IMR-90 (cell line): ENCODE results near the gene HMCES. TPM values are rescaled to one million over a fixed set of nuclear protein-coding genes. Genes with fewer than 3 reads are reported as not detected.

ENCODE experiments used
- ATAC-seq: fragments of 200-7000 bp; cut with Tn5 transposase; 2 replicates; pipeline ENCODE4 v1.9.1; 2020; ENCODE audit warnings: low read depth, mild to moderate bottlenecking, moderate library complexity
- BruUV-seq: library from RNA; stranded (reverse); fragments of 400-500 nt; replicated peaks from 2 replicates; lab custom pipeline; 2021; lab: Mats Ljungman, UMichigan
- CTCF ChIA-PET: fragments of 300-600 bp; formaldehyde crosslinking; extraction: SDS; loops from one replicate; lab custom pipeline; 2021; ENCODE audit warnings: antibody characterized with exemption; lab: Yijun Ruan, JAX
- POLR2A ChIA-PET: fragments of 300-600 bp; sonication (Branson Sonifier 250); formaldehyde crosslinking; loops from one replicate; lab custom pipeline; 2022; ENCODE audit warnings: antibody characterized with exemption; ENCODE audit not compliant: unreplicated experiment; lab: Charles Lee
- DNase-seq: peaks from one replicate; pipeline ENCODE4 v3.0.0; 2013
- H2AFZ ChIP-seq: replicated peaks from 2 replicates; pipeline ENCODE3; 2013; ENCODE audit warnings: low read length, mild to moderate bottlenecking; ENCODE audit not compliant: poor library complexity
- H2AK5ac ChIP-seq: 2 replicates; pipeline ENCODE4 v1.6.1; 2013; ENCODE audit warnings: low read depth, low read length, inconsistent platforms
- H2AK9ac ChIP-seq: replicated peaks from 2 replicates; pipeline ENCODE3; 2013; ENCODE audit warnings: mild to moderate bottlenecking, low read depth, low read length, moderate library complexity; ENCODE audit not compliant: poor library complexity
- H2BK120ac ChIP-seq: 2 replicates; pipeline ENCODE4 v1.6.1; 2013; ENCODE audit warnings: low read depth, low read length, inconsistent platforms
- H2BK15ac ChIP-seq: 3 replicates; pipeline ENCODE4 v1.6.1; 2013; ENCODE audit warnings: low read depth, low read length, inconsistent platforms
- H2BK20ac ChIP-seq: 2 replicates; pipeline ENCODE4 v1.6.1; 2013; ENCODE audit warnings: low read depth, mild to moderate bottlenecking, inconsistent platforms, low read length, moderate library complexity
- H2BK5ac ChIP-seq: 2 replicates; pipeline ENCODE4 v1.6.1; 2013; ENCODE audit warnings: mild to moderate bottlenecking, low read depth, low read length, inconsistent platforms; ENCODE audit not compliant: poor library complexity, severe bottlenecking
- H3K14ac ChIP-seq: replicated peaks from 2 replicates; pipeline ENCODE4 v1.6.1; 2013; ENCODE audit warnings: low read depth, low read length, inconsistent platforms
- H3K18ac ChIP-seq: 2 replicates; pipeline ENCODE4 v1.6.1; 2013; ENCODE audit warnings: low read depth, low read length, control low read depth
- H3K23ac ChIP-seq: 2 replicates; pipeline ENCODE4 v1.6.1; 2013; ENCODE audit warnings: low read depth, low read length, inconsistent platforms
- H3K27ac ChIP-seq: 2 replicates; pipeline ENCODE4 v1.5.1; 2013; ENCODE audit warnings: mild to moderate bottlenecking, control low read depth, low read length; ENCODE audit not compliant: insufficient read depth
- H3K27me3 ChIP-seq: 2 replicates; pipeline ENCODE4 v1.6.1; 2013; ENCODE audit warnings: low read length; ENCODE audit not compliant: control insufficient read depth, insufficient read depth
- H3K36me3 ChIP-seq: 2 replicates; pipeline ENCODE4 v1.6.1; 2013; ENCODE audit warnings: low read length, mixed read lengths; ENCODE audit not compliant: control insufficient read depth, insufficient read depth
- H3K4ac ChIP-seq: 2 replicates; pipeline ENCODE4 v1.6.1; 2013; ENCODE audit warnings: low read depth, low read length, inconsistent platforms
- H3K4me1 ChIP-seq: 2 replicates; pipeline ENCODE4 v1.6.1; 2013; ENCODE audit warnings: low read length, mixed read lengths; ENCODE audit not compliant: control insufficient read depth, insufficient read depth
- H3K4me2 ChIP-seq: 2 replicates; pipeline ENCODE4 v1.6.1; 2013; ENCODE audit warnings: low read depth, mild to moderate bottlenecking, control low read depth, low read length, moderate library complexity
- H3K4me3 ChIP-seq: 2 replicates; pipeline ENCODE4 v1.5.1; 2013; ENCODE audit warnings: low read depth, mild to moderate bottlenecking, control low read depth, low read length, moderate library complexity; ENCODE audit not compliant: insufficient read depth
- H3K56ac ChIP-seq: 2 replicates; pipeline ENCODE4 v1.6.1; 2013; ENCODE audit warnings: low read length, inconsistent platforms; ENCODE audit not compliant: insufficient read depth; ENCODE audit errors: extremely low read depth
- H3K79me1 ChIP-seq, 2 experiments: 2 replicates each; pipeline ENCODE4 v1.6.1; 2013; ENCODE audit warnings: low read length in 2 of 2, inconsistent platforms in 1 of 2, low read depth in 1 of 2
- H3K9ac ChIP-seq: 2 replicates; pipeline ENCODE4 v1.6.1; 2013; ENCODE audit warnings: low read depth, low read length, control low read depth
- H3K9me1 ChIP-seq: 2 replicates; pipeline ENCODE4 v1.6.1; 2013; ENCODE audit warnings: low read length, inconsistent platforms; ENCODE audit not compliant: insufficient read depth
- H3K9me3 ChIP-seq: 2 replicates; pipeline ENCODE4 v1.6.1; 2013; ENCODE audit warnings: low read length; ENCODE audit not compliant: control insufficient read depth, insufficient read depth
- H4K20me1 ChIP-seq: 2 replicates; pipeline ENCODE4 v1.6.1; 2013; ENCODE audit warnings: low read length, inconsistent platforms; ENCODE audit not compliant: insufficient read depth
- H4K5ac ChIP-seq: 2 replicates; pipeline ENCODE4 v1.6.1; 2013; ENCODE audit warnings: mild to moderate bottlenecking, low read depth, low read length, control low read depth
- H4K8ac ChIP-seq, 2 experiments: 2 replicates each; pipeline ENCODE4 v1.6.1; 2013; ENCODE audit warnings: low read depth in 2 of 2, low read length in 2 of 2, control low read depth in 1 of 2, inconsistent platforms in 1 of 2
- H4K91ac ChIP-seq: 2 replicates; pipeline ENCODE4 v1.6.1; 2013; ENCODE audit warnings: low read depth, low read length, inconsistent platforms; ENCODE audit not compliant: insufficient read depth
- CHD1 ChIP-seq: IDR thresholded peaks from 2 replicates; pipeline ENCODE4 v1.6.1; 2012; ENCODE audit warnings: low read depth, low read length, improper control_type of control experiment
- RFX5 ChIP-seq: IDR thresholded peaks from 2 replicates; pipeline ENCODE4 v1.8.0; 2012; ENCODE audit warnings: low read depth, mild to moderate bottlenecking, low read length, moderate library complexity
- SMC3 ChIP-seq: fragments of 150-350 bp; IDR thresholded peaks from 2 replicates; pipeline ENCODE4 v1.6.1; 2016; ENCODE audit warnings: low read depth, mild to moderate bottlenecking, antibody characterized with exemption, low read length, moderate library complexity
- USF2 ChIP-seq: fragments of 150-350 bp; IDR thresholded peaks from 2 replicates; pipeline ENCODE4 v1.6.1; 2017; ENCODE audit warnings: mild to moderate bottlenecking, antibody characterized with exemption, low read length, low read depth
- WGBS, 2 experiments: methylation state at CpG; one replicate each; pipeline versions ENCODE4 v1.1.5 to v1.1.7; 2013; ENCODE audit warnings: missing lambda C conversion rate in 2 of 2; ENCODE audit not compliant: insufficient read length in 1 of 2; ENCODE audit errors: extremely low coverage in 2 of 2; 5-methylcytosine and 5-hydroxymethylcytosine counted together
- dilution Hi-C: fragments of 300-500 bp; cut with HindIII; formaldehyde crosslinking; loops from one replicate; pipeline ENCODE4 v1.14.3; 2018; ENCODE audit warnings: low sequenced_read_pairs; ENCODE audit not compliant: unreplicated experiment
- in situ Hi-C: fragments of 300-500 bp; cut with MboI; formaldehyde crosslinking; loops from 3 replicates; pipeline ENCODE4 v1.14.3; 2019; ENCODE audit warnings: low sequenced_read_pairs, inconsistent platforms, mixed read lengths
- intact Hi-C: fragments of 100-400 bp; cut with micrococcal nuclease; formaldehyde crosslinking; loops from 2 replicates; pipeline ENCODE4 v1.10.0; 2022
- polyA plus RNA-seq, 3 experiments: library from polyadenylated mRNA; depleted of rRNA; stranded (reverse); fragments of >200 nt; gene quantifications; 2 replicates each; pipeline ENCODE4 v1.2.3, GENCODE V29; 2012; ENCODE audit warnings: low replicate concordance in 1 of 3
- total RNA-seq: library from RNA; depleted of rRNA; stranded (reverse); fragments of >200 nt; gene quantifications from 2 replicates; pipeline ENCODE4 v1.2.3, GENCODE V29; 2012

HMCES gene
- total and polyA plus RNA-seq, 2 of the 4 experiments (the other 2 are of a cell fraction) = 26.0 to 30.5 TPM

GRCh38 chr3:129271674-129272073 is 7.0 kb upstream of the HMCES start:
- no peak overlapping the region for H3K18ac ChIP-seq
- H3K27me3 ChIP-seq = no peaks in the 10 kb centered on the region
- H2BK120ac ChIP-seq = no peak overlapping the region
- H3K9me1 ChIP-seq = peaks cover 5% of the 10 kb centered on the region
- no peak overlapping the region for H3K4me2 ChIP-seq
- H4K91ac ChIP-seq = no peak overlapping the region
- no peak overlapping the region for H2BK5ac ChIP-seq
- no peak overlapping the region for H4K5ac ChIP-seq
- H3K36me3 ChIP-seq = peaks cover 73% of the 10 kb centered on the region
- no peak overlapping the region for H3K4ac ChIP-seq
- WGBS, 2 experiments = 97% methylated on average over 5 of the region's 11 CpGs; no CpG with 5 or more reads in 1 of the 2 experiments
- no peak overlapping the region for H2BK20ac ChIP-seq
- no peak overlapping the region for H3K23ac ChIP-seq
- peaks cover 30 to 41% of the 10 kb centered on the region in 2 experiments for H3K79me1 ChIP-seq
- no peak overlapping the region for H3K4me3 ChIP-seq
- intact Hi-C loops (no loop called here), dilution Hi-C loops (no loop called here), in situ Hi-C loops (no loop called here)
- no peaks in the 10 kb centered on the region for H3K9me3 ChIP-seq
- H3K56ac ChIP-seq = no peak overlapping the region
- ChIA-PET CTCF (interaction anchor here (0.6 kb wide), 2 partner anchors 25 to 86 kb away, joined by 4 read pairs; no protein-coding TSS in a partner anchor), POLR2A (no interaction called here)
- H3K14ac ChIP-seq = no peak overlapping the region
- H2BK15ac ChIP-seq = no peak overlapping the region
- no peak overlapping the region for H3K9ac ChIP-seq
- no peak overlapping the region for H2AK5ac ChIP-seq
- H4K8ac ChIP-seq = no peak overlapping the region
- H2AK9ac ChIP-seq = no peak overlapping the region
- peaks cover 29% of the 10 kb centered on the region for H4K20me1 ChIP-seq
- no peak overlapping the region for H2AFZ ChIP-seq
- no peaks in the 10 kb centered on the region for H3K4me1 ChIP-seq
- no peak for ATAC-seq
- no peak for DNase-seq
- no peak for TF ChIP-seq CHD1
- no peak for TF ChIP-seq SMC3
- no peak for TF ChIP-seq USF2
- TF ChIP-seq RFX5 = no peak
- no TSS peak for BruUV-seq
- no peak overlapping the region for H3K27ac ChIP-seq
